NCI-H1092 treated with DMSO at 0.1 percent for 48 hours (cell line): ENCODE data around the gene ZNF177.
"Not testable (repeated sequence)": the region's sequence is repeated elsewhere in the genome, so short reads cannot be mapped to it uniquely, and the experiment has no call there.

Experiments
- DNase-seq: peaks from one replicate; lab custom pipeline; 2025; lab: John Stamatoyannopoulos, UW

Gene ZNF177

DNA sequence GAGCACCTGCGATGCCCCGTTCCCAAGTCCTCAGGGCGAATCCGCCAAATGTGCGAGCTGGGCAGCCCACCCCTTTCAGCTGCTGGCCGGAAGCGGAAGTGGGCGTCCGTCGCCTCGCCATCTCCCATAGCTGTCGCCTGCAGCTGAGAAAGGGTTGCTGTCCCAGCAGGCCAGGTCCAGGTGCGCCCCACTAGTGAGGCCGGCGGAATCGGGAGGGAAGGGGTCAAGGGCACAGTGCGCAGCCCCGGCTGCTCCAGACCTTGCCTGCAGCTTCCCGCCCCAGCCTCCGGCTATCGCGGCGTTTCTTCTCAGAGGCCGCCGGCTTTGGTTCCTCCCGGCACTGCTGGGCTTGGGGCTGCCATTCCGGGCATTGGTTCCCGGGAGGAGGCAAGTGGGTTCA, at the start of gene ZNF177:
TSS of gene ZNF177 (plus strand) at position 109 of the 400 bp plus-strand sequence. CDS start 15,299 bp downstream, outside the sequence.
- DNase-seq, result peak; percentile 30

DNA sequence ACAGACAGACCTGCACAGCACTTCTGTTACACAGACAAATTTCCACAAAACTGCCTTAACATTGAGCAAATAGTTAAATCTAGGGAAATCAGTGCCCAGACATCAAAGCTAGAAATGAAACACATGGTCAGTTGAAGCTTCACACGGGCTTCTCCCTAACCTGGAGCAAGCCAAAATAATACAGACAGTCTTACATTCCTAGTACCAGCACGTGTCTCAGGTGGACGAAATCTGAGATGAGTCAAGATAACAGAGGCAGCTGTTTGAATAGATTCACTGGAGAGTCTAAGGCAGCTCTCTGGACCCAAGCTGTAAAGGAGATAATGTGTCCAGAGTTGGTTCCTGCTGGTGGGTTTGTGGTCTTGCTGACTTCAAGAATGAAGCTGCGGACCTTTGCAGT, 49.1 kb upstream of the ZNF177 start:
- DNase-seq, result no peak

DNA sequence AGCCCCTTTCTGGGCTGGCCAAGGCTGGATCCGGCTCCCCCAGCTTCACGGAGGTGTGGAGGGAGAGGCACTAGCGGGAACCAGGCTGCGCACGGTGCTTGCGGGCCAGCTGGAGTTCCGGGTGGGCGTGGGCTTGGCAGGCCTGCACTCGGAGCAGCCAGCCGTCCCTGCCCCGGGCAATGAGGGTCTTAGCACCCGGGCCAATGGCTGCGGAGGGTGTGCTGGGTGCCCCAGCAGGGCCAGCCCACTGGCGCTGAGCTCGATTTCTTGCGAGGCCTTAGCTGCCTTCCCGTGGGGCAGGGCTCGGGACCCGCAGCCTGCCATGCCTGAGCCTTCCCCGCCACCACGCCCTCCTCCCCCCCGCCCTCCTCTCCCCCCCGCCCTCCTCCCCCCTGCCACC, 41.5 kb upstream of the ZNF177 start:
- DNase-seq, result no peak

DNA sequence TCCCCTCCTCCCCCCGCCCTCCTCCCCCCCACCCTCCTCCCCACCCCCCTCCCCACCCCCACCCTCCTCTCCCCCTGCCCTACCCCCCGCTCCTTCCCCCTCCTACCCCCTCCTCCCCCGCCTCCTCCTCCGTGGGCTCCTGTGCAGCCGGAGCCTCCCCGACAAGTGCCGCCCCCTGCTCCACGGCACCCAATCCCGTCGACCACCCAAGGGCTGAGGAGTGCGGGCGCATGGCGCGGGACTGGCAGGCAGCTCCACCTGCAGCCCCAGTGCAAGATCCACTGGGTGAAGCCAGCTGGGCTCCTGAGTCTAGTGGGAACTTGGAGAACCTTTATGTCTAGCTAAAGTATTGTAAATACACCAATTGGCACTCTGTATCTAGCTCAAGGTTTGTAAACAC, 41.1 kb upstream of the ZNF177 start:
- not testable (repeated sequence) for DNase-seq

DNA sequence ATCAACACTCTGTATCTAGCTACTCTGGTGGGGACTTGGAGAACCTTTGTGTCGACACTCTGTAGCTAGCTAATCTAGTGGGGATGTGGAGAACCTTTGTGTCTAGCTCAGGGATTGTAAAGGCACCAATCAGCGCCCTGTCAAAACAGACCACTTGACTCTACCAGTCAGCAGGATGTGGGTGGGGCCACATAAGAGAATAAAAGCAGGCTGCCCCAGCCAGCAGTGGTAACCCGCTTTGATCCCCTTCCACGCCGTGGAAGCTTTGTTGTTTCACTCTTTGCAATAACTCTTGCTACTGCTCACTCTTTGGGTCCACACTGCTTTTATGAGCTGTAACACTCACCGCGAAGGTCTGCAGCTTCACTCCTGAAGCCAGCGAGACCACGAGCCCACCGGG, 40.6 kb upstream of the ZNF177 start:
- not testable (repeated sequence) for DNase-seq

DNA sequence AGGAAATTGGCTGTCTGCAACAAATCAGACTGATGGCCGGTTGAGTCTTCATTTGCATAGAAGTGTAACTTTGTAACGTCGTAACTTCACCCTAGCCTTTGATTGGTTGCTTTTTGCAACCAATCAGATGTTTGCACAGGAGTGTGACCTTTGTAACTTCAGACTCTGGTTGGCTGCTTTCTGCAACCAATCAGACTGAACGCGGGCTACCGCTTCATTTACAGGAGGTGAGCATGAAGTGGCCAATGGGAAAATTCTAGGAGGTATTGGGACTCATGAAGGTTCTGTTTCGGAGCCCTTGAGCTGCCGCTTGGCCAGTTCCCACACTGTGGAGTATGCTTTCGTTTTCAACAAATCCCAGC, 39.3 kb upstream of the ZNF177 start:
- DNase-seq, result peak; percentile 85

DNA sequence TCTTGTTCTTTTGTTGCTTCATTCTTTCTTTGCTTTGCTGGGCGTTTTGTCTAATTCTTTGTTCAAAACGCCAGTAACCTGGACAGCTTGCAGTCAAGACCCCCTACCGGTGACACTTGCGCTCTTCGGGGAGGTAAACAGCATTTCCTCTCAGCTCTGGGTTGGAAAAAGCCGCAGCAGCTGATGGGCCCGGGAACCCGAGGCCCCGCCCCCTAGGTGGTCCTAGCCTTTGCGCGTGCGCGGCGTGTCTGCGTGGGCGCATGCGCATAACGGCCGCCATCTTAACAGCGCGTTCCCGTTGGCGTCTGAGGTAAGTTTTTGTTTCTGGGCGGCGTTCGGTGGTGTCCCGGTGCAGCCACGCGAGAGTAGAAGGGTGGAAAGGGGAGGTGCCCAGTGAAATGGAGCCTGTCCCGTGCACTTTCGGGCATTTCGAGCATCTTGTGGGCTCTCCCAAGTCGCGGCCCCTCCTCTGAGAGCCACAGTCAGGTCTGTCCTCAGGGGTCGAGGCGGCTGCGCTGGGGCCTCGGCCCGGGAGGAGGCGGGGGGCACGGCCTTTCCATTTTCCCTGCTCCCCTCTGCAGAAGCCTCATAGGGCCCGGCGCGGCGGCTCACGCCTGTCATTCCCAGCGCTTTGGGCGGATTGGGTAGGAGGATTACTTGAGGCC, 38.8 kb upstream of the ZNF177 start, which contains the start of gene ZNF559:
TSS of gene ZNF559 (plus strand) at position 261 of the 665 bp plus-strand sequence. CDS start 14,371 bp downstream, outside the sequence.
- DNase-seq, result peak; percentile 95

DNA sequence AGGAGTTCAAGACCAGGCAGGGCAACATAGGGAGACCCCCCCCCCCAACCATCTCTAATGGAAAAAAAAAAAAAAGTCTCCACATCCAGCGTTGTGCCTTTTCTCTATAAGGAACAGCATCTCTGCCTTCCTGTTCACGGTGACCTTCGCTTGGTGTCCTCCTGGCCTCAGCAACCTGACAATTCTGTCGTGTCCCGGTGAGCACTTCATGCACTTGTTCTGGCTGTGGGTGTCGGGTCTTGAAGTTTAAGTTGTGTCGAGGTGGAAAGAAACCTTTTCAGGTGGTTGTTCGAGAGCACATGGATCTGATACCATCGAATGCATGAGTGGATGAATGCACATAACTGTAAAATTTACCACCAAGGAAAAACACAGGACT, 38.2 kb upstream of the ZNF177 start:
- no peak for DNase-seq

DNA sequence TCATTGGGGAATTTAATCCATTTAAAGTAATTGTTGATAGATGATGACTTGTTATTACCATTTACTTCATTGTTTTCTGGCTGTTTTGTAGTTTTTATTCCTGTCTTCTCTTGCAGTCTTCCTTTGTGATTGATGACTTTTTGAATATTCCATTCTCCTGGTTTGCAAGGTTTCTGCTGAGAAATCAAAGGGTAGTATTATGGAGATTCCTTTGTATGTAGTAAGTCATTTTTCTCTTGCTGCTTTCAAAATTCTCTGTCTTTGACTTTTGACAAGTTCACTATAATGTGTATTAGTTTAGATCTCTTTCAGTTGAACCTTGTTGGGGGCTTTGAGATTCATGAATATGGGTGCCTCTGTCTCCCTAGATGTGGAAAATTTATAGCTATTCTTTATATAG, 32.8 kb upstream of the ZNF177 start:
- DNase-seq, result no peak

DNA sequence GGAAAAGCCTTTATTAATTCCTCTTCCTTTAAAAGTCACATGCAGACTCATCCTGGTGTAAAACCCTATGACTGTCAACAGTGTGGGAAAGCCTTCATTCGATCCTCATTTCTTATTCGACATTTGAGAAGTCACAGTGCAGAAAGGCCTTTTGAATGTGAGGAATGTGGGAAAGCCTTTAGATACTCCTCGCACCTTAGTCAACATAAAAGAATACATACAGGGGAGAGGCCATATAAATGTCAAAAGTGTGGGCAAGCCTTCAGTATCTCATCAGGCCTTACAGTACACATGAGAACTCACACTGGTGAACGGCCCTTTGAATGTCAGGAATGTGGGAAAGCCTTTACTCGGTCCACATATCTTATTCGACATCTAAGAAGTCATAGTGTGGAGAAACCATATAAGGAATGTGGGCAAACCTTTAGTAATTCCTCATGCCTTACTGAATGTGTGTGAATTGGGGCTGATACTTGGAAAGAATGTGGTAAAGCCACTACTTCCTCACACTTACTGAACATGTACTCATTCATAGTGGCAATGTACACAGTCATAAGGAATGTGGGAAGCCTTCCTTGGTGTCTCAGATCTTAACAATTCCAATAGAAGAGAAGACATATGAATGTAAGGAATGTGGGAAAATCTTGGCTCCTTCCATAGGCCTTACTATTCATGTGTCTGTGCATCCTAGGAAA, 20.1 kb upstream of the ZNF177 start:
- DNase-seq, result no peak

DNA sequence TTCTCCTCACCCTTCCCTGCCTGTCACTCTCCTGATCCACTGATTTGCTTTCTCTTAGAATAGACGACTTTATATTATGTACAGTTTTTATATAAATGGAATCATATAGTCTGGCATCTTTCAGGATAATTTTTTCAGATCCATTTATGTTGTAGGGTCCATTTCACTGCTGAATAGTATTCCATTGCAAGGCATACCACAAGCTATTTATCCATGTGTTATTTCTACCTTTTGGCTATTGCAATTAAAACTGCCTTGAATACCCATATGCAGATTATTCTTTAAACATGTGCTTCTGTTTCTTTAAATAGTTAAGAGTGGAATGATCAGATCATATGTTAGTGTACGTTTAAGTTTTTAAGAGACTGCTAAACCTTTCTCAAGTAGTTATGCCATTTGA, 17.8 kb upstream of the ZNF177 start:
- DNase-seq, result no peak

DNA sequence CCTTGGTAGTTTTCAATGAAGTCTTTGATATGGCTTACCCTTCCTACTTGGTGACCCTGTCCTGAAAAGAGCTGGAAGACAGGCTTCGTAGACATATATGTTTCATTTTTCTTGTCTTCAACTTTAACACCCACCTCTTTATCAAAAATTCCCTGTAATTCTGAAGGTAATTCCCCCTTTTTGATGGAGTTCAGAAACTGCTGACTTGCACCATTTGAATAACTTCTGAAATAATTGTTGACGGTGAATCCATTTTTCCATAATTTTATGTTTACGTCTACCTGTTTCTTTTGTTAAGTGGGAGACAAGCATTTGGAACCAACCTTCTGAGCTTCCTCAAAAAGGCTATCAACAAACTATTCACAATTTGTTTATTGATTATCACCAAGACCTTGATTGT, 14.6 kb upstream of the ZNF177 start:
- DNase-seq, result no peak

DNA sequence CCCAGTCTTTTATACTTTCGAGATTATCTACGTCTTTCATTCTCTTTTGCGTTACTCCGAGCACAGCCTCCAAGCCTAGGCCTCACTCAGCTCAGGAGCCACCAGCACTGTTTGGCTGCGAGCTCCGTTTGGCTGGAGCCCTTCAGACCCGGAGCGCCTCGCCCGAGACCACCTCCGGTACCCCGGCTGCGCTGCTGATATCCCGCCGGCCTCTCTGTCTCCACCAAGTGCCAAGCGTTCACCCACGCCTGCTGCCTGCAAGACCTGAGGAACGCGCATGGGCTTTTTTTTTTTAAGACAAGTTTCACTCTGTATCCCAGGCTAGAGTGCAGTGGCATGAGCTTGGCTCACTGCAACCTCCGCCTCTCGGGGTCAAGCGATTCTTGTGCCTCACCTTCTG, 14.1 kb upstream of the ZNF177 start:
- DNase-seq, result no peak

DNA sequence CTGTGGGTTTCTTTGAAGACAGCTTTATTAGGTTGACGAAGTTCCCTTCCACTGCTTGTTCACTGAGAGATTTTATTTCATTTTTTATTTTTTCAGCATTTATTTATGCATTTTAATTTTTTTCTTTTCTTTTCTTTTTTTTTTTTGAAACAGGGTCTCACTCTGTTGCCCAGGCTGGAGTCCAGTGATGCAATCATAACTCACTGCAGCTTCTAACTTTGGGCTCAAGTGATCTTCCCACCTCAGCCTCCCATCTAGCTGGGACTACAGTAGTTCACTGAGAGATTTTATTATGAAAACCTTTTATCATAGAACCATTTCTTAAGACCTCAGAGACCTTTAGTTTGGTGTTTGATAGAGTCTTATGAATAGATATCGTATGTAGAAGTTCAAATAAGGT, 10.3 kb upstream of the ZNF177 start:
- DNase-seq, result no peak

DNA sequence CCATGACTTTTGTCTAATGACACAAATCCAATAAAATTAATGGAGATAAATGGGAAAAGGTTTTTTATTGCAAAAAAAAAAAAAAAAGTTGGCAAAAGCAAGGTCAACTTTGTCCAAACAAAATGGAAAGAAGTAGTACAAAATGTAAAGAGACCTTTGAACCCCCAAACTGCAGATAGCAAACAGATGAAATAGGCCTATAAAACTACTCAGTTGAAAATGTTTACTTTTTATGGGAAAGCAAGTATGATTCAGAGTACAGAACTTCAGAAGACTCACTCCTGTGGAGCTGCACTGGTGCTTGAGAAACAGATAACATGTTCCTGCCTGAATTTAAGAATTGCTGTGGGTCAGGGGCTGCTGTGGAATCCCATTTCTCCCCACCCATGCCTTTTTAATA, 9.8 kb upstream of the ZNF177 start:
- DNase-seq, result no peak

DNA sequence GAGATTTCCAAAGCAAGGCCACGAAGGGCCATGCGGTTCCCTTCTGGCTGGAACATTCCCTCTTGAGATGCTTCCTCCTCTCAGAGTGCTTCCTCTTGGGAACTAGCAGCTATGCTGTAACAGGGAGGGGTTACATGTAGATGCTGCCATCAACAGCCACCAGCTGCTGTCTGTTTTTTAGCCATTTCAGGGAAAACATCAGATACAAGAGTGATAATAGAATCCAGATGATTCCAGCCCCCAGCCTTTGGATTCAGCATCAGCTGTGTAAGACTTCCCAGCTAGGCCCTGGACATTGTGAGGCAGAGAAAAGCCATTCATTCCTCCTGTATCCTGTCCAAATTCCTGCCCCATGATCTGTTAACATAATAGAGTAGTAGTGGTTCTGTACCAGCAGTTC, 8.2 kb upstream of the ZNF177 start:
- DNase-seq, result no peak

DNA sequence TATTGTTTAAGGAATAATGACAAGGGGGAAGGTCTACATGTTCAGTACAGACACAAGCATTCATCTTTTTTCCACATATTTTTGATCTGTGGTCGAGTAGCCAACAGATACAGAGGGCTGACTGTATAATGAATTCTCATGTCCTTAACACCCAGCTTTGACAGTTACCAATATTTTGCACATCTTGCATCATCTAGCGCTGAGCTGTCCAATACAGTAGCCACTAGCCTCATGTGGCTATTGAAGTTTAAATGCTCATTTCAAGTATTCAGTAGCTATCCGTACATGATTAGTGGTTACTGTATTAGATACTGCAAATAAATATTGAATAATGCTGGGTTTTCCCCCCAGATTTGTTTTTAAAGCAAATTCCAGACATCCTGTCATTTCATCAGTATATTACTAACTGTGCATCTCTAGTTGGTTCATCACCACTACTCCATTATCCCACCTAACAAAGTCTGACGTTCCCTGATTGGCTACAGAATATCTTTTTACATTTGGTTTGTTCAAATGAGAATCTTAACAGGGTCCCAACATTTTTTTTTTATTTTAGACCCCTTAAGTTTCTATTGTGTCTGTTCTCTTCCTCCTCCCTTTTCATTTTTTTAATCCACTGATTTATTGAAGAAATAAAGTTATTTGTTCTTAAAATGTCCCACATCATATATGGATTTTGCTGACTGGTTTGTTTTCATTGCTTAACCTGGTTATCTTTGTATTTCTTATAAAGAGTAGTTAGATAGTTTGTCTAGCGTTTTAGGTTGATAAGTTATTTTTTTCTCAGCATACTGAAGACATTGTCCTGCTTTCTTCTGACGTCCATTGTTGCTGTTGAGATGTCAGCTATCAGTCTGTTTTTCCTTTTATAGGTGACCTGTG, 8.2 kb downstream of the ZNF177 start:
- no peak for DNase-seq

DNA sequence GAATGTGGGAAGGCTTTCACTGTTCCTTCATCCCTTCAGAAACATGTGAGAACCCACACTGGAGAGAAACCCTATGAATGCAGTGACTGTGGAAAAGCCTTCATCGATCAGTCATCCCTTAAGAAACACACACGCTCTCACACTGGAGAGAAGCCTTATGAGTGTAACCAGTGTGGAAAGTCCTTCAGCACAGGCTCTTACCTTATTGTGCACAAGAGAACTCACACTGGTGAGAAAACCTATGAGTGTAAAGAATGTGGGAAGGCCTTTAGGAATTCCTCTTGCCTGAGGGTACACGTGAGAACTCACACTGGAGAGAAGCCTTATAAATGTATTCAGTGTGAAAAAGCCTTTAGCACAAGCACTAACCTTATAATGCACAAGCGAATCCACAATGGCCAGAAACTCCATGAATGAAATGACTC, 18.6 kb downstream of the ZNF177 start:
- no peak for DNase-seq

DNA sequence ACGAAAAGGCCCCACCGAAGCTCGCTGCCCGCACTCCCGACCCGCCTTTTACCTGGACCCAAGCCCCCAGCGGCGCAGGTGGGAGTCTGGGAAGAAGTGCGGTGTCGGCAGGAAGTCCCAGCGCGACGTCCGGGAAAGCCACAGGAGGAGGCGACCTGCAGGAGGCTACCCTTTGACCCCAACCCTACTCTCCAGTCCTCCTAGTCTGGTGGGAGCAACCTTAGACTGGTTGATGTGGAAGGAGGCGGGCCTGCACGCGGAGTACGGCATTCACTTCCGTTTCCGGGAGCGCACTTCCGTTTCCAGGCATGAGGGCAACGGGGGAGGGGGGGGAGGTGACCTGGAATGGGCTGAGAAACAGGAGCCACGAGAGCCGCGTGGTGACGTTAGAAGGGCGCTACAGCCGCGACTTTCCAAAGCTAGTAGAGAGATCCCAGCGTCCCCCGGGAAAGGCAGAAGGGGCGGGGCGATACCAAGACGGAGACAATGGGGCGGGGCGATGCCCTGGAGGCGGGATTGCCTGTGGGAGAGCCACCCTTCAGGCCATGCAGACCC, 44.1 kb downstream of the ZNF177 start:
- DNase-seq, result peak; percentile 58

DNA sequence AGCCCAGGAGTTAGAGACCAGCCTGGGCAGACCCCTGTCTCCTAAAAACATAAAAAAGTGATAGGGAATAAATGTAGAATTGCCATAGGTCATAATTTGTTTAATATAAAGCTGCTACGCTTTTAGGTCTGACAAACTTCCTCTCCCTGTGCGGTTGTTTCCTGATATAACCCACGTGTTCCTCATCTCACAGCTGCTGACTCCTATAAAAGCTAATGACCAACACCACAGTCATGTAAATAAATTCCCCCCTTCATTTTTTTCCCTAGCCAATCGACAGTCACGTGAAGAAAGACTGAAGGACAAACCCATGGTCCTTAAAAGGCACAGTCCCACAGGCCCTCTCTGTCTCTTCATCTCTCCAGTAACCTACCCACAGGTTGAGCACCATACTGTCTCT, 45.0 kb downstream of the ZNF177 start:
- no peak for DNase-seq

DNA sequence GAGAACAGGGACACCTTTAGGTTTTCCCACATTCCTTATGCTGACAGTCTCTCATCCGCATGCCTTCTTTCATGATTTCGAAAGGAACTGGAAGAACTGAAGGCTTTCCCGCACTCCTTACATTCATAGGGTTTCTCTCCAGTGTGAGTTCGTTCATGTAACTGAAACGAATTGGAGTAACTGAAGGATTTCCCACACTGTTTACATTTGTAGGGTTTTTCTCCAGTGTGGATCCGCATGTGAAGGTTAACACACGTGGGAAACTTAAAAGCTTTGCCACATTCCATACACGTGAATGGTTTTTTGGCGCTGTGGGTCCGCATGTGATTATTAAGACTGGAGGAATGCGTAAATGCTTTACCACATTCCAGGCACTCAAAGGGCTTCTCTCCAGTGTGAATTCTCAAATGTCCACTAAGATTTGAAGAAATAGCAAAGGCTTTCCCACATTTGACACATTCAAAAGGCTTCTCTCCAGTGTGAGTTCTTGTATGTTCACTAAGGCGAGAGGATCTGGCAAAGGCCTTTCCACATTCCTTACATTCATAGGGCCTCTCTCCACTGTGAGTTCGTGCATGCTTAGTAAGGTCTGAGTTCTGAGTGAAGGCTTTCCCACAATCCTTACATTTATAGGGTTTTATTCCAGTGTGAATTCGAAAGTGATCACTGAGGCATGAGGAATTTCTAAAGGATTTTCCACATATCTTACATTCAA, 50.6 kb downstream of the ZNF177 start:
- DNase-seq, result no peak

DNA sequence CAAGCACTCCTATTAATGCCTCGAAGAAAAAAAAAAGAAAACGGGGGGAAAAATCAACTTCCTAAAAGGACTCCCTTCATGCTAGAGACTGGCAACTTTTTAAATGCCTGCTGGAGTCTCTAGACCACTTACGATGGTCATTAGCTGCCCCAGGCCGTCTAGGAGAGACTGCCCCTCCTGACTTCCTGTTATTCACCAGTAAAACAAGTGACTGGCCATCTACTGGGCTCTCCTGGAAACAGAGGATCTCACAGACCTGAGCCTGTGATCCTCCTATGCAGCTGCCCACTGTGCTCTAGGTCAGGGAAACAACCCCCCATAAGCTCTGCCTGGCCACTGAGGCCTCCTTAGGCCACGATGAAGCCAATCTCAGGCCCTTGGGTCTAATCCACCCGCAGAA, 65.1 kb downstream of the ZNF177 start:
- DNase-seq, result no peak
